ENCODE results near the gene TTC34.

GRCh38 chr1:2797741-2798016, 3.8 kb downstream of the TTC34 start:
- TF ChIP-seq FOXK2 (IDR thresholded peaks at IDR 0.05) (no peak), ELF4 (IDR thresholded peaks at IDR 0.05) (no peak), ZNF384 (IDR thresholded peaks at IDR 0.05) (no peak), FOXM1 (IDR thresholded peaks at IDR 0.05; ENCODE audit: borderline replicate concordance) (no peak), BHLHE40 (IDR thresholded peaks at IDR 0.05; ENCODE audit: borderline replicate concordance) (no peak), TARDBP (IDR thresholded peaks at IDR 0.05) (no peak), NFRKB (IDR thresholded peaks at IDR 0.05) (no peak), SP1 (IDR thresholded peaks at IDR 0.05) (no peak), CTBP1 (IDR thresholded peaks at IDR 0.05; ENCODE audit: borderline replicate concordance) (no peak)
- TF ChIP-seq, protein P1, sequence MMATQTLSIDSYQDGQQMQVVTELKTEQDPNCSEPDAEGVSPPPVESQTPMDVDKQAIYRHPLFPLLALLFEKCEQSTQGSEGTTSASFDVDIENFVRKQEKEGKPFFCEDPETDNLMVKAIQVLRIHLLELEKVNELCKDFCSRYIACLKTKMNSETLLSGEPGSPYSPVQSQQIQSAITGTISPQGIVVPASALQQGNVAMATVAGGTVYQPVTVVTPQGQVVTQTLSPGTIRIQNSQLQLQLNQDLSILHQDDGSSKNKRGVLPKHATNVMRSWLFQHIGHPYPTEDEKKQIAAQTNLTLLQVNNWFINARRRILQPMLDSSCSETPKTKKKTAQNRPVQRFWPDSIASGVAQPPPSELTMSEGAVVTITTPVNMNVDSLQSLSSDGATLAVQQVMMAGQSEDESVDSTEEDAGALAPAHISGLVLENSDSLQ (IDR thresholded peaks at IDR 0.05): no peak

Data from HEK293T (cell line).